Peyer's patch (tissue), 4 donors: Measurements from ENCODE around the gene SHOX. TPM values are rescaled to one million over a fixed set of nuclear protein-coding genes. Genes with fewer than 3 reads are reported as not detected.
A peak's percentile ranks its signal among the peaks of the same experiment; 100 is the strongest.

Experiments used
- DNase-seq, 3 donors: peaks; one replicate each; pipeline ENCODE4 v3.0.0-alpha.2; 2017 to 2019
- H3K27ac ChIP-seq, 4 donors: fragments of 200-600 bp; sonication (generic); one replicate each; pipeline ENCODE4 v1.5.1; 2016 to 2019
- H3K27me3 ChIP-seq, 2 donors: fragments of 200-600 bp; sonication (generic); one replicate each; pipeline ENCODE4 v1.5.1; 2019
- H3K36me3 ChIP-seq, 3 donors: fragments of 200-600 bp; sonication (generic); one replicate each; pipeline ENCODE4 v1.5.1; 2016 to 2019
- H3K4me1 ChIP-seq, 4 donors: fragments of 200-600 bp; sonication (generic); one replicate each; pipeline ENCODE4 v1.5.1; 2016 to 2019
- H3K4me3 ChIP-seq, 4 donors: fragments of 200-600 bp; sonication (generic); 1 replicate in 3 of 4; 2 replicates in 1 of 4; pipeline ENCODE4 v1.5.1; 2016 to 2019; ENCODE audit warnings: mild to moderate bottlenecking in 1 of 4
- H3K9me3 ChIP-seq, 4 donors: fragments of 200-600 bp; sonication (generic); one replicate each; pipeline ENCODE4 v1.5.1; 2016 to 2019; ENCODE audit warnings: mild to moderate bottlenecking in 1 of 4
- CTCF ChIP-seq, 6 experiments: fragments of 450-650 bp in 4 of 6; fragments of 200-600 bp in 2 of 6; sonication (generic) in 1 of 6; IDR thresholded peaks; one replicate each; pipeline ENCODE4 v1.5.1; 2017 to 2019; ENCODE audit warnings: antibody characterized with exemption in 6 of 6, mild to moderate bottlenecking in 3 of 6, moderate library complexity in 1 of 6
- POLR2A ChIP-seq, 2 donors: fragments of 450-650 bp; IDR thresholded peaks; one replicate each; pipeline ENCODE4 v1.5.1; 2017; ENCODE audit warnings: antibody characterized with exemption in 2 of 2, mild to moderate bottlenecking in 2 of 2, moderate library complexity in 2 of 2
- total RNA-seq, 4 donors: library from RNA; depleted of rRNA; stranded (reverse); fragments of >200 nt; gene quantifications; one replicate each; pipeline ENCODE4 v1.1.0, GENCODE V29; 2016

SHOX gene
- total RNA-seq, 4 donors from 2014 or later, result not detected

GRCh38 chrX:638482-639131 lies 8.0 kb downstream of the SHOX start:
- DNase-seq, result peak in 1 of 3 donors; percentile 57
- no peaks in the 10 kb centered on the region for H3K9me3 ChIP-seq
- TF ChIP-seq POLR2A (IDR thresholded peaks at IDR 0.05) (no peak), CTCF (IDR thresholded peaks at IDR 0.05) (no peak)
- peak overlapping the region in 2 of 4 donors; percentile 11 to 29 for H3K4me3 ChIP-seq
- no peak overlapping the region for H3K27ac ChIP-seq
- peaks cover 0 to 9% (median 0%) of the 10 kb centered on the region in 4 donors for H3K4me1 ChIP-seq
- no peaks in the 10 kb centered on the region for H3K36me3 ChIP-seq
- peaks cover 0 to 27% of the 10 kb centered on the region in 2 donors for H3K27me3 ChIP-seq

GRCh38 chrX:639151-639550 lies 8.6 kb downstream of the SHOX start:
- no peaks in the 10 kb centered on the region for H3K36me3 ChIP-seq
- H3K27me3 ChIP-seq, result peaks cover 0 to 22% of the 10 kb centered on the region in 2 donors
- H3K4me1 ChIP-seq, result peaks cover 0 to 9% (median 0%) of the 10 kb centered on the region in 4 donors
- DNase-seq, result no peak
- TF ChIP-seq CTCF (IDR thresholded peaks at IDR 0.05) (no peak), POLR2A (IDR thresholded peaks at IDR 0.05) (no peak)
- H3K9me3 ChIP-seq, result no peaks in the 10 kb centered on the region
- no peak overlapping the region for H3K4me3 ChIP-seq
- no peak overlapping the region for H3K27ac ChIP-seq

GRCh38 chrX:640641-641040 lies 10.1 kb downstream of the SHOX start:
- Histone ChIP-seq H3K4me3 (no peak overlapping the region), H3K27ac (no peak overlapping the region), H3K4me1 (peaks cover 0 to 9% (median 0%) of the 10 kb centered on the region in 4 donors), H3K36me3 (no peaks in the 10 kb centered on the region), H3K27me3 (peaks cover 0 to 7% of the 10 kb centered on the region in 2 donors), H3K9me3 (no peaks in the 10 kb centered on the region)
- no peak for TF ChIP-seq CTCF (IDR thresholded peaks at IDR 0.05)
- TF ChIP-seq POLR2A (IDR thresholded peaks at IDR 0.05), result no peak
- DNase-seq, result no peak

- Histone ChIP-seq H3K9me3 (no peaks in the 10 kb centered on the region), H3K27me3 (peaks cover 0 to 7% of the 10 kb centered on the region in 2 donors), H3K36me3 (no peaks in the 10 kb centered on the region), H3K27ac (no peak overlapping the region), H3K4me1 (peaks cover 0 to 9% (median 0%) of the 10 kb centered on the region in 4 donors), H3K4me3 (no peak overlapping the region)
- no peak for DNase-seq
- TF ChIP-seq POLR2A (IDR thresholded peaks at IDR 0.05) (no peak), CTCF (IDR thresholded peaks at IDR 0.05) (no peak)
Observed at GRCh38 chrX:641671-642435, 11.3 kb downstream of the SHOX start.

- TF ChIP-seq CTCF (IDR thresholded peaks at IDR 0.05), result no peak
- no peak for TF ChIP-seq POLR2A (IDR thresholded peaks at IDR 0.05)
- H3K9me3 ChIP-seq, result no peaks in the 10 kb centered on the region
- DNase-seq, result no peak
- H3K36me3 ChIP-seq, result no peaks in the 10 kb centered on the region
- H3K27me3 ChIP-seq, result no peaks in the 10 kb centered on the region
- peaks cover 0 to 9% (median 0%) of the 10 kb centered on the region in 4 donors for H3K4me1 ChIP-seq
- no peak overlapping the region for H3K27ac ChIP-seq
- H3K4me3 ChIP-seq, result no peak overlapping the region
Observed at GRCh38 chrX:642436-643240, 12.0 kb downstream of the SHOX start.
